ENCODE measurements around the gene MYL6B. TPM values are rescaled to one million over a fixed set of nuclear protein-coding genes. Genes with fewer than 3 reads are reported as not detected.

Gene MYL6B
- total RNA-seq, result 10 to 100 TPM; 14.3 to 57.9 (median 28.0) TPM

GRCh38 chr12:56152132-56152755 lies at the start of gene MYL6B:
Gene MYL6B (plus strand): TSS chr12:56152587. CDS start chr12:56153919, 1,332 bp downstream.
- WGBS, 2 donors (ENCODE audit: low coverage in 1 of 2), result 0% methylated on average over 10 to 13 of the region's 37 CpGs
- no peaks in the 10 kb centered on the region for H3K36me3 ChIP-seq
- no peaks in the 10 kb centered on the region for H3K27me3 ChIP-seq
- H3K4me1 ChIP-seq, result peaks cover 3 to 48% (median 13%) of the 10 kb centered on the region in 3 donors
- peak within 1 kb of the TSS; percentile 60 to 85 for H3K4me3 ChIP-seq
- peak within 1 kb of the TSS; percentile 85 to 92 (median 90) for H3K27ac ChIP-seq
- no peaks in the 10 kb centered on the region for H3K9me3 ChIP-seq
- TF ChIP-seq POLR2AphosphoS5 (IDR thresholded peaks at IDR 0.05), result peak; percentile 84
- TF ChIP-seq EP300 (IDR thresholded peaks at IDR 0.05), result no peak
- peak in 1 of 2 donors; percentile 39 for TF ChIP-seq POLR2A (IDR thresholded peaks at IDR 0.05)
- ATAC-seq, result peak; percentile 97

GRCh38 chr12:56102683-56103065 lies 49.7 kb upstream of the MYL6B start:
- no peak for ATAC-seq
- WGBS, 2 donors (ENCODE audit: low coverage in 1 of 2), result 67% methylated on average over 1 of the region's 1 CpG; no CpG with 5 or more reads in 1 of the 2 donors
- no peaks in the 10 kb centered on the region for H3K27me3 ChIP-seq

GRCh38 chr12:56103066-56103711 lies 49.2 kb upstream of the MYL6B start:
- TF ChIP-seq POLR2A (IDR thresholded peaks at IDR 0.05) (no peak), POLR2AphosphoS5 (IDR thresholded peaks at IDR 0.05) (no peak), EP300 (IDR thresholded peaks at IDR 0.05) (no peak)
- TF ChIP-seq, protein P1, sequence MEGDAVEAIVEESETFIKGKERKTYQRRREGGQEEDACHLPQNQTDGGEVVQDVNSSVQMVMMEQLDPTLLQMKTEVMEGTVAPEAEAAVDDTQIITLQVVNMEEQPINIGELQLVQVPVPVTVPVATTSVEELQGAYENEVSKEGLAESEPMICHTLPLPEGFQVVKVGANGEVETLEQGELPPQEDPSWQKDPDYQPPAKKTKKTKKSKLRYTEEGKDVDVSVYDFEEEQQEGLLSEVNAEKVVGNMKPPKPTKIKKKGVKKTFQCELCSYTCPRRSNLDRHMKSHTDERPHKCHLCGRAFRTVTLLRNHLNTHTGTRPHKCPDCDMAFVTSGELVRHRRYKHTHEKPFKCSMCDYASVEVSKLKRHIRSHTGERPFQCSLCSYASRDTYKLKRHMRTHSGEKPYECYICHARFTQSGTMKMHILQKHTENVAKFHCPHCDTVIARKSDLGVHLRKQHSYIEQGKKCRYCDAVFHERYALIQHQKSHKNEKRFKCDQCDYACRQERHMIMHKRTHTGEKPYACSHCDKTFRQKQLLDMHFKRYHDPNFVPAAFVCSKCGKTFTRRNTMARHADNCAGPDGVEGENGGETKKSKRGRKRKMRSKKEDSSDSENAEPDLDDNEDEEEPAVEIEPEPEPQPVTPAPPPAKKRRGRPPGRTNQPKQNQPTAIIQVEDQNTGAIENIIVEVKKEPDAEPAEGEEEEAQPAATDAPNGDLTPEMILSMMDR (IDR thresholded peaks at IDR 0.05), result no peak
- Histone ChIP-seq H3K27me3 (no peaks in the 10 kb centered on the region), H3K27ac (peak overlapping the region; percentile 86 to 95 (median 94)), H3K9me3 (no peaks in the 10 kb centered on the region), H3K4me3 (peak overlapping the region; percentile 88 to 92), H3K36me3 (peaks cover 0 to 18% of the 10 kb centered on the region in 2 donors), H3K4me1 (peaks cover 6 to 37% (median 20%) of the 10 kb centered on the region in 3 donors)
- ATAC-seq, result no peak
- 53 to 56% methylated on average over 6 of the region's 6 CpGs for WGBS, 2 donors (ENCODE audit: low coverage in 1 of 2)

More at GRCh38 chr12:56102683-56103065, 49.7 kb upstream of the MYL6B start:
- no peak for TF ChIP-seq POLR2A (IDR thresholded peaks at IDR 0.05)
- TF ChIP-seq, protein P1 (IDR thresholded peaks at IDR 0.05), result no peak
- no peak for TF ChIP-seq POLR2AphosphoS5 (IDR thresholded peaks at IDR 0.05)
- TF ChIP-seq EP300 (IDR thresholded peaks at IDR 0.05), result no peak
- H3K36me3 ChIP-seq, result peaks cover 0 to 12% of the 10 kb centered on the region in 2 donors
- H3K9me3 ChIP-seq, result no peaks in the 10 kb centered on the region
- H3K4me3 ChIP-seq, result no peak overlapping the region
- H3K4me1 ChIP-seq, result peaks cover 6 to 37% (median 20%) of the 10 kb centered on the region in 3 donors
- H3K27ac ChIP-seq, result peak overlapping the region in 1 of 4 donors; percentile 95

DNA sequence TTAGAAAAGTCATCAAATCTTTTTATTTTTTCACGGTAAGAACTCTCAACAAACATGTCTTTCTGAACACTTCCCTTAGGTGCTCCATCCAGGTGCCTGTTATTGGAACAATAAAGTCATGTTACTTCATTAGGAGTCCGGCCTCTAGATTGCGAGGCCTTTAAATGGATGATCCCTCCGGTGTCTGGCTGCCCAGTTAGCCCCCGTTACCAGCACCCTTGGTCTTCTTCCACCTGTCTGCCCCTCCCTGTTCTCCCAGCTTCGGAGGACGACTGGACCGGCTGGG lies 48.6 kb upstream of the MYL6B start:
- no peak for ATAC-seq

More for the DNA sequence above, 48.6 kb upstream of the MYL6B start:
- peak overlapping the region; percentile 86 to 95 (median 94) for H3K27ac ChIP-seq
- peak overlapping the region; percentile 88 to 92 for H3K4me3 ChIP-seq
- peaks cover 6 to 37% (median 20%) of the 10 kb centered on the region in 3 donors for H3K4me1 ChIP-seq
- H3K36me3 ChIP-seq, result peaks cover 0 to 23% of the 10 kb centered on the region in 2 donors
- no peak for TF ChIP-seq POLR2AphosphoS5 (IDR thresholded peaks at IDR 0.05)
- TF ChIP-seq, protein P1 (IDR thresholded peaks at IDR 0.05), result no peak
- no peak for TF ChIP-seq EP300 (IDR thresholded peaks at IDR 0.05)
- no peak for TF ChIP-seq POLR2A (IDR thresholded peaks at IDR 0.05)
- no peaks in the 10 kb centered on the region for H3K27me3 ChIP-seq
- 0 to 3% methylated on average over 4 to 5 of the region's 8 CpGs for WGBS, 2 donors (ENCODE audit: low coverage in 1 of 2)
- H3K9me3 ChIP-seq, result no peaks in the 10 kb centered on the region
